ENCODE results near the gene NT5E.

NT5E gene

DNA sequence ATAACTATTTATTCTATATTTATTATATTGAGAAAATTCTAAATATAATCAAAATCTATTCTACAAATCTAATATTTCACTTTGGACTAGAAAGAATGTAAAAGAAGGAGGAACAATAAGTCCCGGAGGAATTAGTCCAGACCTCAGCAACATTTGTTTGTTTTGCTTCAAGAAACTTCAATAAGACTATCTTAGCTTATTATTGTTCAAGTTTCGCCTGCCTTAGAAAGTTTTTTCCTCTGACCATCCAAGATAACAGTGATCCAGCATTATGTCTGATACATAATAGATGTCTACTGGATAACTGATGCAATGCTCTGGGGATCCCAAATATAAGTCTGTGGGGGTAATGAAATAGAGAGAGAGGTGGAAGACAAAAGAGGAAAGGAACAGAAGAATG is 28.7 kb upstream of the NT5E start:
- no peak for DNase-seq (ENCODE audit: low read depth in 1 of 2, low spot score in 1 of 2)

GRCh38 chr6:85421972-85422371 is 27.9 kb upstream of the NT5E start:
- no peak for DNase-seq (ENCODE audit: low read depth in 1 of 2, low spot score in 1 of 2)

DNA sequence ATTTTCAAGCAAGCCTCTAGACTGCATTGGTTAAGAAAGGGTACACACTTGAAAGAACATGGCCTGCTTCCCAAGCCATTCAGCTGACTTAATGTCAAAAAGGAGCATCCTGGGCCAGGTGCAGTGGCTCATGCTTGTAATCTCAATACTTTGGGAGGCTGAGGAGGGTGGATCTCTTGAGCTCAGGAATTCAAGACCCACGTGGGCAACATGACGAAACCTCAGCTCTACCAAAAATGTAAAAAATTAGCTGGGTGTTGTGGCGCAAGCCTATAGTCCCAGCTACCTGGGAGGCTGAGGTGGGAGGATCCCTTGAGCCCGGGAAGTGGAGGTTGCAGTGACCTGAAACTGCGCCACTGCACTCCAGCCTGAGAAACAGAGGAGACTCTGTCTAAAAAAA is 26.9 kb upstream of the NT5E start:
- DNase-seq (ENCODE audit: low read depth in 1 of 2, low spot score in 1 of 2), result no peak

GRCh38 chr6:85424981-85425380 is 24.9 kb upstream of the NT5E start:
- no peak for DNase-seq (ENCODE audit: low read depth in 1 of 2, low spot score in 1 of 2)

DNA sequence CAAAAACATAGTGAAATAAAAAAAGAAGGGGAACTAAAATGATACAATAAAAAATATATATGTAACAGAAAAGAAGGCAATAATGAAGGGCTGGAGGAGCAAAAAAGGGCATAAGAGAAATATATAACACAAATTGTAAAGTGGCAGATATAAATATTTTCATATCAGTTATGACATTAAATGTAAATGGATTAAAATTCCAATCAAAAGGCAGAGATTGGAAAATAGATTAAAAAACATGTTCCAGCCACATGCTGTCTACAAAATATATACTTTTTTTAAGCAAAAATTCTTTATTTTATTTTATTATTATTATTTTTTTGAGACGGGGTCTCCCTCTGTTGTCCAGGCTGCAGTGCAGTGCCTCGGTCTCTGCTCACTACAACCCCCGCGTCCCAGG is 23.9 kb upstream of the NT5E start:
- DNase-seq (ENCODE audit: low read depth in 1 of 2, low spot score in 1 of 2), result no peak

GRCh38 chr6:85428486-85428885 is 21.4 kb upstream of the NT5E start:
- DNase-seq (ENCODE audit: low read depth in 1 of 2, low spot score in 1 of 2), result no peak

GRCh38 chr6:85429346-85429745 is 20.5 kb upstream of the NT5E start:
- DNase-seq (ENCODE audit: low read depth in 1 of 2, low spot score in 1 of 2), result no peak

GRCh38 chr6:85431271-85431670 is 18.6 kb upstream of the NT5E start:
- no peak for DNase-seq (ENCODE audit: low read depth in 1 of 2, low spot score in 1 of 2)

GRCh38 chr6:85432554-85432953 is 17.3 kb upstream of the NT5E start:
- DNase-seq (ENCODE audit: low read depth in 1 of 2, low spot score in 1 of 2), result no peak

GRCh38 chr6:85435851-85436250 is 14.0 kb upstream of the NT5E start:
- no peak for DNase-seq (ENCODE audit: low read depth in 1 of 2, low spot score in 1 of 2)

GRCh38 chr6:85436411-85436810 is 13.5 kb upstream of the NT5E start:
- no peak for DNase-seq (ENCODE audit: low read depth in 1 of 2, low spot score in 1 of 2)

DNA sequence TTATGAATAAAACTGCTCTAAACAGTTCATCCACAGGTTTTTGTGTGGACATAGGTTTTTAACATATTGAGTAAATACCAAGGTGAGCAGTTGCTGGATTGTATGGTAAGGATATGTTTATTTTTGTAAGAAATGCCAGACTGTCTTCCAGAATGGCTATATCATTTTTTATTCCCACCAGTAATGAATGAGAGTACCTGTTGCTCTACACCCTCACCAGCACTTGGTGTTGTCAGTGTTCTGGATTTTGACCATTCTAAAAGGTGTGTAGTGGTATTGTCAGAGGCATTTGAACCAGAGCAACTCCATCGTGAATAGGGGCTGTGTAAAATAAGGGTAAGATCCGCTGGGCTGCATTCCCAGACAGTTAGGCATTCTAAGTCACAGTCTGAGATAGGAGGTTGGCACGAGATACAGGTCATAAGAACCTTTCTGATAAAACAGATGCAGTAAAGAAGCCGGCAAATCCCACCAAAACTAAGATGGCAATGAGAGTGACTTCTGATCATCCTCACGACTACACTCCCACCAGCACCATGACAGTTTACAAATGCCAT is 12.9 kb upstream of the NT5E start:
- no peak for DNase-seq (ENCODE audit: low read depth in 1 of 2, low spot score in 1 of 2)

- no peak for DNase-seq (ENCODE audit: low read depth in 1 of 2, low spot score in 1 of 2)
Measured at GRCh38 chr6:85443349-85444117, 6.3 kb upstream of the NT5E start.

DNA sequence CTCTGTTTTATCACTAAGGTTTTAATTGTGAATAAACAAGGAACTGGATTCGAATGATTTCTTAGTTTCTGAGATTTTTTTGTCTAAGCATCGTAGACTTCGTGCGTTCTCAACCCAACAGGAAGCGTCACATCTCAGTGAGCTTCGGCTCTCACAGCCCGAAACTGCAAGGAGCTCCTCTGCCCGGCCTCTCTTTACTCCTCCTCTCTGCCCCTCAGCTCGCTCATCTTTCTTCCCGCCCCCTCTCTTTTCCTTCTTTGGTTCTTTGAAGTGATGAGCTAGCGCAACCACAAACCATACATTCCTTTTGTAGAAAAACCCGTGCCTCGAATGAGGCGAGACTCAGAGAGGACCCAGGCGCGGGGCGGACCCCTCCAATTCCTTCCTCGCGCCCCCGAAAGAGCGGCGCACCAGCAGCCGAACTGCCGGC is 480 bp upstream of the NT5E start:
- DNase-seq (ENCODE audit: low read depth in 1 of 2, low spot score in 1 of 2), result peak in 1 of 2 donors; percentile 45

DNA sequence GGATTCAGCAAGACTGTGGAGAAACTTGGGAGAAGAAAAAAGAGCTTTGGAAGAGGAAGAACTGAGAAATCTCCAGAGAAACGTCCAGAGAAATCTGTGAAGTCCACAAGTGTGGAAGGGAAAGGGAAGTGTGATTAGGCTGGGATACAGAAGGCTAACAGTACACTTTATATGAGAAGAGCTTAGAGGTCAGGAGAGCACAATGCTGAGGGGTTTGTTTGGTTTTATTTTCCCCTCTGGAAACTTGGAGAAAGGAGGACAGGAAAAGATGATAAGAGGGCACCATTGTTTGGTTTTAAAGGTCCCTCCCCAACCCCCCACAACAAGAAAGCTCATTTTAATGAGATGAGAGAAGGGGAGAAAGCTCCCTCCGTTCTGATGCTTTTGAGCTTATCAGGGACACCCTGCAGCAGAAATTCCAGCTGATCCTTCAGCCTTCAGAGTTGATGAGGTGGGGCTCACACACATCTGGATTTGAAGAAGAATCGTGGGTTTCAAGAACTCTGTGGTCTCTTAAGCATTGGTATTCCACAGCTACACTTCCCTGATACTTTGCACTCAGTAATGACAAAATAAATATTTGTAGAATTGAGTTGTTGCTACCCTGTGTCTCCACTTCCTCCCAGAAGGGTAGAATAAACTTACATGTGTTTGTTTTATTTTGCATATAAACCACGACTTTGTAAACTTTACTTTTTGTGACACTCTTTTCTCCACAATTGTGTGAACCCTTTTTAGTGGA is 1.9 kb downstream of the NT5E start:
- DNase-seq (ENCODE audit: low read depth in 1 of 2, low spot score in 1 of 2), result no peak

DNA sequence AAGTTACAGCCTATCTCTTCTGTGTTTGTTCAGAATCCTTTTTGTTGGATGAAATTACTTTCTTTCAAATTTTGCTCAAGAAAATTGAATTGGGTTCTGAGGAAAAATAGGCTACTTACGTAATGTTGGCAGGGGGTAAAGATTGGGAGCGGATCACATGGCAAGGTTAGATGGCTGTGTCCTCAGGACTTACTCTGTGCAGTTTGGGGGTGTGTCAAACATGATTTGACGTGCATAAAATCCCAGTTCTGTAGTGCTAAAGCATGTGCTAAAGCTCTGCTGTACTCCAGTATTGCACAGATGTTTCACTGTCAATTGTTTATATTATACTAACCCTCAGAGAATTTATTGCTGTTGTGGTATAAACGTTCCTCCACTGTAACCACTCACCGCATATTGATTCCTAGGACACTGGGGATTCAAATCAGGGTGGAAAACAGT is 2.6 kb downstream of the NT5E start:
- DNase-seq (ENCODE audit: low read depth in 1 of 2, low spot score in 1 of 2), result no peak

GRCh38 chr6:85453052-85453451 is 3.2 kb downstream of the NT5E start:
- no peak for DNase-seq (ENCODE audit: low read depth in 1 of 2, low spot score in 1 of 2)

DNA sequence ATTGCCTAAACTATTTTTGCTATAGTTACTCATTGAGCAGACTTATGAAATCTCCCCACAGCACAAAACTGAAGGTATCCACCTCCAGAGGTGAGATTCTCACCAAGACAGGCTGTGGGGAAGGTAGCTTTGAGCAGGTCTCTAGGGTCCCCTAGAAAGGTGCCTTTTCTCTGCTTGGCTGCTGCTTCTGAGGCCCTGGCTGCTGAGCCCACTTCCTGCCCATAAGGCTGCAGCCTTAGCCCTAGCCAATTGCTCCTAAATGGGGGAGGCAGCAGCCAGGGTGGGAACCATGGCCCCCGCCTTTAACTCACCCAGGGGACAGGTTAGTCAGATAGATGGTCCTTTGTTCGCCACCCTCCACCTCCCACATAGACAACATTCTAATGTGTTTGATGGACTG is 3.6 kb downstream of the NT5E start:
- no peak for DNase-seq (ENCODE audit: low read depth in 1 of 2, low spot score in 1 of 2)

DNA sequence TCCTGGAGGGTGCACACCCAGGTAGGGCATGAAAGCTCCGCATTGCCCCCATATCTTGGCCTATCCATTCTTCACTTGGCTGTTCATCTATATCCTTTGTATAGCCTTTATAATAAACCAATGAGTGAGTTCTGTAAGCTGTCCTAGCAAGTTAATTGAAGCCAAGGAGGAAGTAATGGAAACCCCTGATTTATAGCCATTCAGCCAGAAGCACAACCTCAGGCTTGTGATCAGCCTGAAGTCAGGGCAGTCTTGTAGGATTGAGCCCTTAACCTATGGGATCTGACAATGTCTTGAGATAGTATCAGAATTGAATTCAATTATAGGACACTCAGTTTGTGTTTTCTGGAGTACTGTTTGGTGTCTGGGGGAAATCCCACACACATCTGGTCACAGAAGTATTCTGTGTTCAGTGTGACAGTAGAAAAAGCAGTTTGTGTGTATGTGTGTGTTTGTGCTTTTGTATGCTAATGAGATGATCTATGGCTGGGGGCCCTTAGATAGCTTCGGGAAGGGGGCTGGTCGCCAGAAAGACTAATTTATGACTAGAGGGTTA is 5.7 kb downstream of the NT5E start:
- no peak for DNase-seq (ENCODE audit: low read depth in 1 of 2, low spot score in 1 of 2)

- no peak for DNase-seq (ENCODE audit: low read depth in 1 of 2, low spot score in 1 of 2)
Measured at GRCh38 chr6:85456782-85457181, 6.9 kb downstream of the NT5E start.

GRCh38 chr6:85458184-85458583 is 8.3 kb downstream of the NT5E start:
- no peak for DNase-seq (ENCODE audit: low read depth in 1 of 2, low spot score in 1 of 2)

GRCh38 chr6:85458782-85459181 is 8.9 kb downstream of the NT5E start:
- no peak for DNase-seq (ENCODE audit: low read depth in 1 of 2, low spot score in 1 of 2)

Data from activated CD4-positive, alpha-beta T cell treated with anti-CD3 and anti-CD28 coated beads, Interleukin-2, amount 50 U/mL, for 24 hours (primary cell).